ENCODE measurements around the gene GATD1.

Gene GATD1

DNA sequence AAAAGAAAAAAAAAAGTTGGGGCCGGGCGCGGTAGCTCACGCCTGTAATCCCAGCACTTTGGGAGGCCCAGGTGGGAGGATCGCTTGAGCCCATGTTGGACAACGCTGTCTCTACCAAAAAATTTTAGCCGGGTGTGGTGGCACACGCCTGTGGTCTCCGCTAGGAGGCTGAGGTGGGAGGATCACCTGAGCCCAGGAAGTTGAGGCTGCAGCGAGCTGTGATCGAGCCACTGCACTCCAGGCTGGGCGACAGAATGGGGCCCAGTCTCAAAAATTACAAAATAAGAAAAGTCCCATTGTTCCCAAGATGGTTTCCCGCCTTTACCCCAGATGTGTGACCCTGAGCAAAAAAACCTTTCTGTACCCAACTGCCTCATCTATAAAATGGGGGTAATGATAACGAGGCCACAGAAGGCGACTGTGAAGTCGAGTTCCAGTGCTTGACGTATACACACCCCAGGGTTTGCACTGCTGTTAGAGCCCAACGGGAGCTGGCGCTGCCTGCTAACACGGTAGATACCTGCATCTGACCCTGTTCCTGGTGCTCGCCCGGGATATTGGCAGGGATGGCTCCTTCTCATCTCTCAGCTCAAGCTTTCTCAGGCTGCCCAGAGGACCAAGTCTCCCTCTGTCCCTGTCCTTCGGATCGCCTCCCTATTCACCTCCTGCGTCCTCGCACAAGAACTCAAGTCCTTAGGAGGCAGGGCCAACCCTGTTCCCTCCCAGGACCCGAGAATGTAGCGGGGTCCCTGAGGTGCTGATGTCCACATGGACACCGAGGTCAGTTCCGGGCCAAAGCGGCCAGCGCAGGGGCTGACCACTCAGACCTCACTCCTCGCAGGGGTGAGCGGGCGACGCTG is 31.4 kb upstream of the GATD1 start:
- Mint-ChIP-seq H3K9me3 (no peaks in the 10 kb centered on the region), H3K4me1 (peaks cover 36% of the 10 kb centered on the region), H3K27me3 (ENCODE audit: low read depth, poor library complexity) (no peaks in the 10 kb centered on the region), H3K36me3 (ENCODE audit: low read depth) (peaks cover 24% of the 10 kb centered on the region), H3K27ac (peak overlapping the region; percentile 100), H3K4me3 (peak overlapping the region; percentile 96)
- TF ChIP-seq CTCF (IDR thresholded peaks at IDR 0.05), result no peak
- no peak for DNase-seq

DNA sequence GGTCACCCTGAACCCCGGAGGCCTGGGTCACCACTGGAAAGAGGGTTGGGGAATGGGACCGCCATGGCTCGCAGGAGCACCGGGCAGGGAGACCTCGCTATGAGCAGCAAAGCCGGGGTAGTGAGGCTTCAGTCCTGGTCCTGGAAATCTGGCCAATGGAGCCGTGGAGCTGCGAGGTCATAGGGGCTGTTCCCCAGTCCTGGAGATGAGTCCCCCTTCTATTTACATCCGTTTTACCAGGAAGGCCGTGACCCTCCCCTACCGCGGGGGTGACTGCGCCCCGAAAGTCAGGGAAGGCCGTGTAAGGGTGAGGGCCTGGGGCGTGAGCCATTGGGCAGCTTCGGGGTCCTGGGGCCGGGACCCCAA is 27.3 kb upstream of the GATD1 start:
- H3K36me3 Mint-ChIP-seq (ENCODE audit: low read depth), result no peaks in the 10 kb centered on the region
- no peak for TF ChIP-seq CTCF (IDR thresholded peaks at IDR 0.05)
- H3K9me3 Mint-ChIP-seq, result no peaks in the 10 kb centered on the region
- no peak for DNase-seq
- H3K27ac Mint-ChIP-seq, result no peak overlapping the region
- no peaks in the 10 kb centered on the region for H3K27me3 Mint-ChIP-seq (ENCODE audit: low read depth, poor library complexity)
- peaks cover 19% of the 10 kb centered on the region for H3K4me1 Mint-ChIP-seq
- H3K4me3 Mint-ChIP-seq, result peak overlapping the region; percentile 78

DNA sequence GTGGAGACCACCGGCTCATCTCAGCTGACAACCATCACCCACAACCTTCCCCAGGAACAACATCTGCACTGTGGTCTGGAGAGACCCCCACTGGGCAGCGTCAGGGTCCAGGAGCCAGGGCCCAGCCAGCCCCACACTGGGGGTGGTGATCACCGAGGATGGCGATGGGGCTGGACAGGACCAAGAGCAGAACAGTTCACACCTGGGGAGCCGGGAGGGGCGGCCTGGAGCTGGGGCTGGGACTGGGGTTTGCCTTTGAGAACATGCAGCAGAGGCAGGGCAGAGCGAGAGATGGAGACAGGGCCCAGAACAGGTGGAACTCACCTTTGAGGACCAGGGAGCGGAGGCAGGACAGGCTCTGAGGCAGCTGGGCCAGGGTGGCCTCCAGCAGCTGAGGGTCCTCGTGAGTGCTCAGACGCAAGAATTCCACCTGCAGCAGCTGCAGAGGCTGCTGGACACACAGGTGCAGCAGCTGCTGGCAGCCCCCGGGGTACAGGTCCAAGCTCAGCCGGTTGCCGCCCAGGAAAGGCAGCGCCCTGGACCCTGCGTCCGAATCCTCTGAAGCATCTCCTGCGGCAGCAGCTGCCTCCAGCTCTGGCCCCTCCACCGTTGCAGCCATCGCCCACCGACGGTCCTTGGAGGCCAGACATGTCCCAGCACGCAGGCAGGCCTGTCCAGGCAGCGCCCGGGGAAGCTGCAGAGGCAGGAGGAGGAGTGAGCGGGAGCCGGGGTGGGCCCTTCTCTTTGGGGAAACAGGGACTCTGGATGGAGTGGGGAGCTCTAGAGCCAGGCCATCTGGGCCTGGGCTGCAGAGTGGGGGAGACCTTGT is 26.7 kb upstream of the GATD1 start:
- H3K27me3 Mint-ChIP-seq (ENCODE audit: low read depth, poor library complexity), result no peaks in the 10 kb centered on the region
- peak overlapping the region; percentile 78 for H3K4me3 Mint-ChIP-seq
- peaks cover 18% of the 10 kb centered on the region for H3K4me1 Mint-ChIP-seq
- H3K36me3 Mint-ChIP-seq (ENCODE audit: low read depth), result no peaks in the 10 kb centered on the region
- H3K9me3 Mint-ChIP-seq, result no peaks in the 10 kb centered on the region
- TF ChIP-seq CTCF (IDR thresholded peaks at IDR 0.05), result no peak
- H3K27ac Mint-ChIP-seq, result no peak overlapping the region
- peak; percentile 45 for DNase-seq

GRCh38 chr11:803467-803742 is 26.1 kb upstream of the GATD1 start:
- no peaks in the 10 kb centered on the region for H3K36me3 Mint-ChIP-seq (ENCODE audit: low read depth)
- DNase-seq, result no peak
- H3K27me3 Mint-ChIP-seq (ENCODE audit: low read depth, poor library complexity), result no peaks in the 10 kb centered on the region
- peaks cover 12% of the 10 kb centered on the region for H3K4me1 Mint-ChIP-seq
- no peak for TF ChIP-seq CTCF (IDR thresholded peaks at IDR 0.05)
- H3K9me3 Mint-ChIP-seq, result no peaks in the 10 kb centered on the region
- no peak overlapping the region for H3K27ac Mint-ChIP-seq
- peak overlapping the region; percentile 78 for H3K4me3 Mint-ChIP-seq

- H3K4me1 Mint-ChIP-seq, result peaks cover 8% of the 10 kb centered on the region
- no peaks in the 10 kb centered on the region for H3K27me3 Mint-ChIP-seq (ENCODE audit: low read depth, poor library complexity)
- no peaks in the 10 kb centered on the region for H3K9me3 Mint-ChIP-seq
- H3K36me3 Mint-ChIP-seq (ENCODE audit: low read depth), result no peaks in the 10 kb centered on the region
- H3K27ac Mint-ChIP-seq, result no peak overlapping the region
- peak overlapping the region; percentile 58 for H3K4me3 Mint-ChIP-seq
- no peak for DNase-seq
- TF ChIP-seq CTCF (IDR thresholded peaks at IDR 0.05), result no peak
These were observed 25.6 kb upstream of the GATD1 start for GRCh38 chr11:802693-803466.

Data from nephron progenitor cell (in vitro differentiated cells).